Choroid plexus epithelial cell (primary cell): ENCODE data around the gene PRKAG2.

Experiments
- DNase-seq: peaks from one replicate; pipeline ENCODE4 v3.0.0-alpha.2; 2010; ENCODE audit warnings: low read depth
- H3K4me3 ChIP-seq: 2 replicates; pipeline ENCODE4 v1.5.1; 2011; ENCODE audit warnings: low read depth, mild to moderate bottlenecking, control low read depth, low read length, moderate library complexity
- TF ChIP-seq, protein P1 (sequence below): conservative IDR thresholded peaks from 2 replicates; pipeline ENCODE4 v1.5.1; 2011; ENCODE audit warnings: low read depth, mild to moderate bottlenecking, control low read depth, inconsistent platforms, low read length, moderate library complexity

Gene PRKAG2

GRCh38 chr7:151838072-151838471 lies 38.8 kb downstream of the PRKAG2 start:
- no peak for DNase-seq
- TF ChIP-seq, protein P1, sequence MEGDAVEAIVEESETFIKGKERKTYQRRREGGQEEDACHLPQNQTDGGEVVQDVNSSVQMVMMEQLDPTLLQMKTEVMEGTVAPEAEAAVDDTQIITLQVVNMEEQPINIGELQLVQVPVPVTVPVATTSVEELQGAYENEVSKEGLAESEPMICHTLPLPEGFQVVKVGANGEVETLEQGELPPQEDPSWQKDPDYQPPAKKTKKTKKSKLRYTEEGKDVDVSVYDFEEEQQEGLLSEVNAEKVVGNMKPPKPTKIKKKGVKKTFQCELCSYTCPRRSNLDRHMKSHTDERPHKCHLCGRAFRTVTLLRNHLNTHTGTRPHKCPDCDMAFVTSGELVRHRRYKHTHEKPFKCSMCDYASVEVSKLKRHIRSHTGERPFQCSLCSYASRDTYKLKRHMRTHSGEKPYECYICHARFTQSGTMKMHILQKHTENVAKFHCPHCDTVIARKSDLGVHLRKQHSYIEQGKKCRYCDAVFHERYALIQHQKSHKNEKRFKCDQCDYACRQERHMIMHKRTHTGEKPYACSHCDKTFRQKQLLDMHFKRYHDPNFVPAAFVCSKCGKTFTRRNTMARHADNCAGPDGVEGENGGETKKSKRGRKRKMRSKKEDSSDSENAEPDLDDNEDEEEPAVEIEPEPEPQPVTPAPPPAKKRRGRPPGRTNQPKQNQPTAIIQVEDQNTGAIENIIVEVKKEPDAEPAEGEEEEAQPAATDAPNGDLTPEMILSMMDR = no peak
- H3K4me3 ChIP-seq = no peak overlapping the region

DNA sequence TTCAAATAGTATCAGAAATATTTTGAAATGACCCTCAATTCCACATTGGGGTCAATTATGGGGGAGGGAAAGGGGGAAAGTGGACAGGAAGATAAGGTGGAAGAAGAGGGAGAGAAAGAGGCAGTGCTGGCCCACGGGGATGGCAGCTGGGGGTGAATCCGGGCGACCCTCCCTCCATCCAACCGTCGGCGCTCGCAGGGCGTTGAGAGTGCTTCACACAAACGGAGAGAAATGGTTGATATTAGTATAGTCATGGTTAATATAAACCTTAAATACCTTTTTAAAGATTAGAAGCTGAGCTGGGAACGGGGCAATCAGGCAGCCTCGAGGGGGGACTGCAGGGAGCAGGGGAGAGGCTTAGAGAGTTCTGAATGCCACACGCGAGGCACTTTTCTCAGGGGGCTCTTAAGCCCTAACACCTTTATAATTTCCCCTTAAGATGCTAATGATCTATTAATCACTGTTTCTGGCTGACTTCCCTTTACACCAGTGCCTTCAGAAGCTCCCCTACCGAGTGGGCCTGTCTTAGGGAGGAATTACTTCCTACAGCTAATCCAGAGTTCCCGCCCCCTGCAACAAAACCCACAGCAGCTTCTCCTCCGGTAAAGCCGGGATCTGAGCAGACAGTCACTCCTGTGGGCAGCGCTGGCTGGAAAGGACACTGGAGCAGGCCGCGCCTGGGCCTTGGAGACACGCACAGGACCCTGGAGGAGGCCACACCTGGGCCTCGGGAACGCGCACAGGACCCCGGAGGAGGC lies 39.5 kb downstream of the PRKAG2 start:
- no peak overlapping the region for H3K4me3 ChIP-seq
- peak; percentile 53 for DNase-seq
- TF ChIP-seq, protein P1 = no peak

GRCh38 chr7:151836927-151837205 lies 40.0 kb downstream of the PRKAG2 start:
- TF ChIP-seq, protein P1 = no peak
- DNase-seq = no peak
- no peak overlapping the region for H3K4me3 ChIP-seq

DNA sequence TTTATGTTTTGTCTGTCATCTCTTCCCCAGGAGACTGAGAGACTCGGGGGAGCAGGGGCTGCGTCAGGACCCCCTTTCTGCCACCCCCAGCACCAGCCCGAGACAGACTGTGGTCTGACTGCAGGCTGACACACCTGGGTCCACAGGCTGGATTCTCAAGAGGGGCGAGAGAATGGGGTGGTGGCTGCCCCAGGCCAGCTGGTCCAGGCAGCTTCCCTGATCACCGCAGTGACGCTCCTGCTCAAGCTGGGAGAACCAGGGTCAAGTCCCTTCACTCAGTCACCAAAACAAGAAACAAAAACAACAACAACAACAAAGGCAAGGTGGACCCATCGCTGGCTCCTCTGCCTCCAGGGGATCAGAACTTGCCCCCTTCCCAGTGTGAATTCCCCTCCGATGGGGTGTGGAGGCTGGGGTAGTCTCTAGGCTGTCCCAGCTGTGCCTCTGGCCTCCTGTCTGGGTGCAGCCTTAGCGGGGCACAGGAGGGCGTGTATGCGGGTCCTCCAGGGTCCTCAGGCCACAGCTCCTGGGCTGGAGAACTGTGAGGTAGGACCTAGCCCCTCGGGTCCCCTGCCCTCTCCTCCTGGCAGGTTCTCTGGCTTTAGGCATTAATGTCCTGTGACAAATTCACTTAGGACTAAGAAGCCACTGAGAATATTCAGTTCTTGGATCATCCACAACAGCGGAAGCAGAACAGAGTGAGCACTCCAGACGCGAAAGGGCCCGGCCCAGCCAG lies 40.6 kb downstream of the PRKAG2 start:
- no peak overlapping the region for H3K4me3 ChIP-seq
- TF ChIP-seq, protein P1 = no peak
- no peak for DNase-seq

DNA sequence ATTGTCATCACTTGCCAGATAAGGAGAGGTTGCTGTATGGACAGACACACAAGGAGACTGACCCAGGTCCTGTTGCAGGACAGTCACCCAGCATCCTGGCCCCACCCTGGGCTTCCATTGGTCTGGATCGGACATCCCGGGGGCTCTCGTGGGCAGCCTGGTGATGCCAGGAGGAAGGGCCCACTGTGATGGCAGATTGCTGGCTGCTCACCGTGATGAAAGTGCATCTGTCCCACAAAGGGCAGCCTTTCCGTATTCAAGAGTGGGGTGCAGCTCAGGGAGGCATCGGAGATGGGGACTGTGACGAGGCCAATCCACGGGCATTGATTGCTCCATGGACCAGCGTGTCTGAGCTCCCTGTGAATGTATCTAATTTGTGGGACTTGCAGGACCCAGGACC lies 41.3 kb downstream of the PRKAG2 start:
- no peak for DNase-seq
- TF ChIP-seq, protein P1 = no peak
- no peak overlapping the region for H3K4me3 ChIP-seq

- no peak for DNase-seq
- H3K4me3 ChIP-seq = no peak overlapping the region
- TF ChIP-seq, protein P1 = no peak
Observed at GRCh38 chr7:151834271-151835035, 42.5 kb downstream of the PRKAG2 start.
